Middle frontal gyrus (tissue), 1 donor: ENCODE data around the gene RSAD1.

Source experiments
- DNase-seq: peaks from one replicate; pipeline ENCODE4 v3.0.0-alpha.2; 2015; ENCODE audit warnings: low spot score; ENCODE audit errors: extremely low spot score

RSAD1 gene

GRCh38 chr17:50518384-50519023 is 39.8 kb downstream of the RSAD1 start:
- no peak for DNase-seq

GRCh38 chr17:50519141-50519834 is 40.6 kb downstream of the RSAD1 start:
- DNase-seq = no peak

GRCh38 chr17:50520483-50520882 is 41.8 kb downstream of the RSAD1 start:
- DNase-seq = no peak

GRCh38 chr17:50521514-50521913 is 42.9 kb downstream of the RSAD1 start:
- no peak for DNase-seq

GRCh38 chr17:50522766-50523165 is 44.1 kb downstream of the RSAD1 start:
- DNase-seq = no peak

- no peak for DNase-seq
Measured at GRCh38 chr17:50523208-50523607, 44.5 kb downstream of the RSAD1 start.

GRCh38 chr17:50524838-50525237 is 46.2 kb downstream of the RSAD1 start:
- DNase-seq = no peak

GRCh38 chr17:50527155-50527762 is 48.6 kb downstream of the RSAD1 start:
- DNase-seq = no peak

- no peak for DNase-seq
Measured at GRCh38 chr17:50527949-50528474, 49.4 kb downstream of the RSAD1 start.

- no peak for DNase-seq
Measured at GRCh38 chr17:50529849-50530248, 51.2 kb downstream of the RSAD1 start.

- no peak for DNase-seq
Measured at GRCh38 chr17:50531428-50532025, 52.9 kb downstream of the RSAD1 start.

- no peak for DNase-seq
Measured at GRCh38 chr17:50532452-50533024, 53.9 kb downstream of the RSAD1 start, which contains the start of gene EPN3. TSS of gene EPN3 (plus strand) at chr17:50532735. CDS start at chr17:50536557, 3,822 bp downstream.

GRCh38 chr17:50533185-50533584 is 54.5 kb downstream of the RSAD1 start:
- no peak for DNase-seq

- DNase-seq = no peak
Measured at GRCh38 chr17:50533720-50534148, 55.1 kb downstream of the RSAD1 start.

- no peak for DNase-seq
Measured at GRCh38 chr17:50534222-50534978, 55.7 kb downstream of the RSAD1 start.

GRCh38 chr17:50534979-50535326 is 56.3 kb downstream of the RSAD1 start:
- no peak for DNase-seq

- no peak for DNase-seq
Measured at GRCh38 chr17:50535407-50535806, 56.7 kb downstream of the RSAD1 start.
